GM12878 (cell line): Measurements from ENCODE around the gene PARN.

Source experiments
- NFIC ChIP-seq: IDR thresholded peaks from 2 replicates; pipeline ENCODE4 v1.6.1; 2012; ENCODE audit warnings: low read depth, mild to moderate bottlenecking, inconsistent platforms, low read length, moderate library complexity
- NR2C2 ChIP-seq: IDR thresholded peaks from 2 replicates; pipeline ENCODE4 v1.6.1; 2011; ENCODE audit warnings: borderline replicate concordance, low read depth; ENCODE audit not compliant: control insufficient read depth, insufficient read length
- POLR2AphosphoS2 ChIP-seq: IDR thresholded peaks from 2 replicates; pipeline ENCODE4 v1.6.1; 2011; ENCODE audit warnings: low read depth, mild to moderate bottlenecking, low read length, improper control_type of control experiment, moderate library complexity
- SREBF2 ChIP-seq: IDR thresholded peaks from 2 replicates; pipeline ENCODE4 v1.6.1; 2012; ENCODE audit warnings: mild to moderate bottlenecking, low read length
- SUZ12 ChIP-seq: fragments of 200-600 bp; sonication (generic); IDR thresholded peaks from one replicate; pipeline ENCODE4 v1.6.1; 2018; ENCODE audit warnings: antibody characterized with exemption, mild to moderate bottlenecking; ENCODE audit not compliant: unreplicated experiment
- TAF1 ChIP-seq: IDR thresholded peaks from 2 replicates; pipeline ENCODE4 v1.6.1; 2011; ENCODE audit warnings: mild to moderate bottlenecking, low read depth, low read length, borderline replicate concordance
- TCF12 ChIP-seq: IDR thresholded peaks from 2 replicates; pipeline ENCODE4 v1.6.1; 2011; ENCODE audit warnings: low read depth, mild to moderate bottlenecking, low read length
- TF ChIP-seq, protein P1 (sequence below), 3 experiments: IDR thresholded peaks in 2 of 3; conservative IDR thresholded peaks in 1 of 3; 2 replicates each; pipeline ENCODE4 v1.5.1; 2011; ENCODE audit warnings: low read depth in 3 of 3, low read length in 3 of 3, mild to moderate bottlenecking in 3 of 3, control low read depth in 2 of 3, moderate library complexity in 2 of 3, inconsistent platforms in 1 of 3, mixed read lengths in 1 of 3; ENCODE audit not compliant: control insufficient read depth in 2 of 3, insufficient read depth in 1 of 3; ENCODE audit errors: extremely low read depth in 1 of 3

DNA sequence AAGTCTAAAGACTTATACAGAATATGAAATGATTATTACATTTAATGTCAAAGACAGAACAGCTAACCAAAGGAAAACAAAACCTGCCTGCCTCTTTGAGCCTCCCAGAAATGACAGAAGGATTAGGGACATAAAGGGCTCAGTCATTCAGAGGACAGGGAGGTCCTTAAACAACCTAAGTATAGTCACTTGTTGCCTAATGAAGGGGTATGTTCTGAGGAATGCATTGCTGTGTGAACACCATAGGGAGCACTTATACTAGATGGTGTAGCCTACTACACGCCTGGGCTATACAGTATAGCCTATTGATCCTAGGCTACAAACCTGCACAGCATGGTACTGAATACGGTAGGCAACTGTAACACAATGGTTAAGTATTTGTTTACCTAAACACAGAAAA is 106.4 kb downstream of the PARN start:
- TF ChIP-seq SREBF2: no peak
- TF ChIP-seq, protein P1, sequence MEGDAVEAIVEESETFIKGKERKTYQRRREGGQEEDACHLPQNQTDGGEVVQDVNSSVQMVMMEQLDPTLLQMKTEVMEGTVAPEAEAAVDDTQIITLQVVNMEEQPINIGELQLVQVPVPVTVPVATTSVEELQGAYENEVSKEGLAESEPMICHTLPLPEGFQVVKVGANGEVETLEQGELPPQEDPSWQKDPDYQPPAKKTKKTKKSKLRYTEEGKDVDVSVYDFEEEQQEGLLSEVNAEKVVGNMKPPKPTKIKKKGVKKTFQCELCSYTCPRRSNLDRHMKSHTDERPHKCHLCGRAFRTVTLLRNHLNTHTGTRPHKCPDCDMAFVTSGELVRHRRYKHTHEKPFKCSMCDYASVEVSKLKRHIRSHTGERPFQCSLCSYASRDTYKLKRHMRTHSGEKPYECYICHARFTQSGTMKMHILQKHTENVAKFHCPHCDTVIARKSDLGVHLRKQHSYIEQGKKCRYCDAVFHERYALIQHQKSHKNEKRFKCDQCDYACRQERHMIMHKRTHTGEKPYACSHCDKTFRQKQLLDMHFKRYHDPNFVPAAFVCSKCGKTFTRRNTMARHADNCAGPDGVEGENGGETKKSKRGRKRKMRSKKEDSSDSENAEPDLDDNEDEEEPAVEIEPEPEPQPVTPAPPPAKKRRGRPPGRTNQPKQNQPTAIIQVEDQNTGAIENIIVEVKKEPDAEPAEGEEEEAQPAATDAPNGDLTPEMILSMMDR (IDR thresholded peaks at IDR 0.05 in 2 of 3, conservative IDR thresholded peaks at IDR 0.05 in 1 of 3; ENCODE audit: control insufficient read depth in 2 of 3, extremely low read depth in 1 of 3, insufficient read depth in 1 of 3, low read depth in 3 of 3, low read length in 3 of 3): no peak
- TF ChIP-seq POLR2AphosphoS2: no peak
- no peak for TF ChIP-seq NR2C2
- TF ChIP-seq TCF12: no peak
- no peak for TF ChIP-seq TAF1
- TF ChIP-seq NFIC: no peak
- TF ChIP-seq SUZ12: no peak
